HEK293 (cell line): ENCODE results near the gene FKBP14.
A peak's percentile ranks its signal among the peaks of the same experiment; 100 is the strongest.
"Not testable (repeated sequence)": the region's sequence is repeated elsewhere in the genome, so short reads cannot be mapped to it uniquely, and the experiment has no call there.

Source experiments
- CTCF ChIA-PET: fragments of 350-600 bp; formaldehyde crosslinking; extraction: SDS; loops from one replicate; lab custom pipeline; 2021; ENCODE audit warnings: antibody characterized with exemption; lab: Yijun Ruan, JAX
- POLR2A ChIA-PET: fragments of 300-600 bp; formaldehyde crosslinking; extraction: SDS; loops from one replicate; lab custom pipeline; 2020; ENCODE audit warnings: antibody characterized with exemption, inconsistent platforms; lab: Yijun Ruan, JAX
- H3K27ac ChIP-seq: fragments of 200-500 bp; sonication (Bioruptor generic); 2 replicates; pipeline ENCODE4 v1.5.1; 2014; ENCODE audit warnings: low read depth, low read length, control low read depth, inconsistent platforms; ENCODE audit errors: extremely low read depth
- H3K36me3 ChIP-seq, 2 experiments: fragments of 200-500 bp in 1 of 2; sonication (Bioruptor generic) in 1 of 2; 1 replicate in 1 of 2; 2 replicates in 1 of 2; pipeline ENCODE4 v1.5.1; 2014 to 2017; ENCODE audit warnings: inconsistent platforms in 2 of 2, low read length in 2 of 2; ENCODE audit not compliant: control insufficient read depth in 2 of 2, insufficient read depth in 1 of 2
- H3K4me1 ChIP-seq: fragments of 200-500 bp; sonication (Bioruptor generic); 2 replicates; pipeline ENCODE4 v1.5.1; 2014; ENCODE audit warnings: mild to moderate bottlenecking, low read length, inconsistent platforms; ENCODE audit not compliant: control insufficient read depth, insufficient read depth
- H3K4me3 ChIP-seq: 2 replicates; pipeline ENCODE4 v1.5.1; 2011; ENCODE audit warnings: low read depth, mild to moderate bottlenecking, control low read depth, low read length, moderate library complexity
- H3K9me3 ChIP-seq: fragments of 200-500 bp; sonication (Bioruptor generic); 2 replicates; pipeline ENCODE4 v1.5.1; 2014; ENCODE audit warnings: low read depth, low read length, inconsistent platforms; ENCODE audit not compliant: control insufficient read depth, insufficient read depth
- FEZF1 ChIP-seq: fragments of 450-650 bp; formaldehyde crosslinking; IDR thresholded peaks from 2 replicates; pipeline ENCODE4 v1.5.1; 2016; ENCODE audit warnings: missing biosample characterization, missing genetic modification characterization
- GLI2 ChIP-seq: fragments of 450-650 bp; formaldehyde crosslinking; IDR thresholded peaks from 2 replicates; pipeline ENCODE4; 2017; ENCODE audit warnings: missing biosample characterization, missing genetic modification characterization, low read depth, borderline replicate concordance
- KLF16 ChIP-seq: fragments of 450-650 bp; formaldehyde crosslinking; IDR thresholded peaks from 2 replicates; pipeline ENCODE4 v1.5.1; 2017; ENCODE audit warnings: missing biosample characterization, missing genetic modification characterization
- PRDM1 ChIP-seq: fragments of 450-650 bp; formaldehyde crosslinking; IDR thresholded peaks from 2 replicates; pipeline ENCODE4; 2016; ENCODE audit warnings: missing biosample characterization, missing genetic modification characterization
- TCF7L2 ChIP-seq: IDR thresholded peaks from 2 replicates; pipeline ENCODE4 v1.6.1; 2011; ENCODE audit warnings: low read depth, mild to moderate bottlenecking, inconsistent platforms, low read length, moderate library complexity, borderline replicate concordance
- ZBTB20 ChIP-seq: fragments of 450-650 bp; formaldehyde crosslinking; IDR thresholded peaks from 2 replicates; pipeline ENCODE4 v1.5.1; 2016; ENCODE audit warnings: missing biosample characterization, missing genetic modification characterization
- ZNF112 ChIP-seq: fragments of 450-650 bp; formaldehyde crosslinking; IDR thresholded peaks from 2 replicates; pipeline ENCODE4 v1.5.0; 2017; ENCODE audit warnings: missing biosample characterization, missing genetic modification characterization
- ZNF132 ChIP-seq: fragments of 450-650 bp; formaldehyde crosslinking; IDR thresholded peaks from 2 replicates; pipeline ENCODE4 v1.5.1; 2017; ENCODE audit warnings: missing biosample characterization, missing genetic modification characterization, borderline replicate concordance
- ZNF133 ChIP-seq: fragments of 450-650 bp; formaldehyde crosslinking; IDR thresholded peaks from 2 replicates; pipeline ENCODE4 v1.5.1; 2016; ENCODE audit warnings: missing biosample characterization, missing genetic modification characterization
- ZNF266 ChIP-seq: fragments of 450-650 bp; formaldehyde crosslinking; IDR thresholded peaks from 2 replicates; pipeline ENCODE4 v1.5.1; 2016; ENCODE audit warnings: missing biosample characterization, missing genetic modification characterization, low read depth
- ZNF302 ChIP-seq: fragments of 450-650 bp; formaldehyde crosslinking; IDR thresholded peaks from 2 replicates; pipeline ENCODE4 v1.5.1; 2016; ENCODE audit warnings: missing biosample characterization, missing genetic modification characterization, low read depth
- ZNF354C ChIP-seq: fragments of 450-650 bp; formaldehyde crosslinking; IDR thresholded peaks from 2 replicates; pipeline ENCODE4 v1.5.1; 2016; ENCODE audit warnings: missing biosample characterization, missing genetic modification characterization, low read depth, borderline replicate concordance
- ZNF366 ChIP-seq: fragments of 450-650 bp; formaldehyde crosslinking; conservative IDR thresholded peaks from 2 replicates; pipeline ENCODE4 v1.5.1; 2016; ENCODE audit warnings: missing biosample characterization, missing genetic modification characterization
- ZNF416 ChIP-seq: fragments of 450-650 bp; formaldehyde crosslinking; IDR thresholded peaks from 2 replicates; pipeline ENCODE4 v1.5.1; 2016; ENCODE audit warnings: missing biosample characterization, missing genetic modification characterization
- ZNF549 ChIP-seq: fragments of 450-650 bp; IDR thresholded peaks from 2 replicates; pipeline ENCODE4 v1.5.1; 2018; ENCODE audit warnings: missing biosample characterization, missing genetic modification characterization, mild to moderate bottlenecking, inconsistent platforms, moderate library complexity
- ZNF558 ChIP-seq: fragments of 450-650 bp; formaldehyde crosslinking; IDR thresholded peaks from 2 replicates; pipeline ENCODE4 v1.5.1; 2016; ENCODE audit warnings: missing biosample characterization, missing genetic modification characterization
- ZNF596 ChIP-seq: fragments of 450-650 bp; IDR thresholded peaks from 2 replicates; pipeline ENCODE4 v1.5.0; 2018; ENCODE audit warnings: missing biosample characterization, mild to moderate bottlenecking, missing genetic modification characterization, moderate library complexity
- ZNF610 ChIP-seq: fragments of 450-650 bp; formaldehyde crosslinking; IDR thresholded peaks from 2 replicates; pipeline ENCODE4 v1.5.1; 2016; ENCODE audit warnings: missing biosample characterization, missing genetic modification characterization, borderline replicate concordance
- ZNF654 ChIP-seq: fragments of 450-650 bp; formaldehyde crosslinking; IDR thresholded peaks from 2 replicates; pipeline ENCODE4 v1.5.1; 2016; ENCODE audit warnings: low read depth, missing biosample characterization, missing genetic modification characterization
- ZNF658 ChIP-seq: fragments of 450-650 bp; formaldehyde crosslinking; IDR thresholded peaks from 2 replicates; pipeline ENCODE4; 2016; ENCODE audit warnings: missing biosample characterization, missing genetic modification characterization
- ZNF670 ChIP-seq: fragments of 450-650 bp; formaldehyde crosslinking; IDR thresholded peaks from 2 replicates; pipeline ENCODE4 v1.5.1; 2016; ENCODE audit warnings: missing biosample characterization, missing genetic modification characterization, low read depth
- ZNF677 ChIP-seq: fragments of 450-650 bp; IDR thresholded peaks from 2 replicates; pipeline ENCODE4 v1.5.0; 2018; ENCODE audit warnings: missing biosample characterization, mild to moderate bottlenecking, missing genetic modification characterization, moderate library complexity
- ZSCAN16 ChIP-seq: fragments of 450-650 bp; formaldehyde crosslinking; IDR thresholded peaks from 2 replicates; pipeline ENCODE4 v1.5.1; 2016; ENCODE audit warnings: missing biosample characterization, missing genetic modification characterization
- ZSCAN23 ChIP-seq: fragments of 450-650 bp; formaldehyde crosslinking; IDR thresholded peaks from 2 replicates; pipeline ENCODE4 v1.5.1; 2016; ENCODE audit warnings: missing biosample characterization, missing genetic modification characterization
- TF ChIP-seq, protein P1 (sequence below): fragments of 450-650 bp; formaldehyde crosslinking; IDR thresholded peaks from 2 replicates; pipeline ENCODE4 v1.5.1; 2016; ENCODE audit warnings: missing biosample characterization, missing genetic modification characterization, low read depth

Gene FKBP14

DNA sequence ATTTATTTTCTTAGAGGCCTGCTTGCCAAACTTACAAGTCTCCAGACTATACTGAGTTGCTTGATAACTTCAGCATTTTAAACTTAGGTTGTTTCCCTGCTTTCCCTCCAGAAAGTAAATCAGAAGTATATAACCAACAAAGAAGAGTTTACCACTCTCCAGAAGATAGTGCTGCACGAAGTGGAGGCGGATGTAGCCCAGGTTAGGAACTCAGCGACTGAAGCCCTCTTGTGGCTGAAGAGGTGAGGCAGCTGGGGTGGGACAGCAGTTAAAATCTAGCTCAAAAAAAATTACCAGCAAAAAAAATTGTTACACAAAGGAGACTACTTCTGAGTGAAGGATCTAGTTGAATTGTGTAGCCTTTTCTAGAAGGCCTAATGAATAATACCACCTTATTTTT lies 35.3 kb upstream of the FKBP14 start:
- H3K27ac ChIP-seq, H3K9me3 ChIP-seq, H3K4me3 ChIP-seq, H3K4me1 ChIP-seq: not testable (repeated sequence)
- peaks cover 21 to 25% of the 10 kb centered on the region in 2 experiments for H3K36me3 ChIP-seq
- ChIA-PET CTCF (interaction anchor here (0.6 to 4.9 kb wide), 51 partner anchors 8 to 1706 kb away, joined by 3 to 34 read pairs (median 4); partner anchors contain the start of gene PLEKHA8), POLR2A (interaction anchor here (0.9 kb wide), 1 partner anchor 34 kb away, joined by 3 read pairs; the partner anchor contains the start of gene PLEKHA8)
- TF ChIP-seq PRDM1 (tag by site-specific recombination), result peak; percentile 44; the same call in 1 of the 2 replicates
- peak; percentile 39 for TF ChIP-seq ZNF654 (tag by site-specific recombination)

DNA sequence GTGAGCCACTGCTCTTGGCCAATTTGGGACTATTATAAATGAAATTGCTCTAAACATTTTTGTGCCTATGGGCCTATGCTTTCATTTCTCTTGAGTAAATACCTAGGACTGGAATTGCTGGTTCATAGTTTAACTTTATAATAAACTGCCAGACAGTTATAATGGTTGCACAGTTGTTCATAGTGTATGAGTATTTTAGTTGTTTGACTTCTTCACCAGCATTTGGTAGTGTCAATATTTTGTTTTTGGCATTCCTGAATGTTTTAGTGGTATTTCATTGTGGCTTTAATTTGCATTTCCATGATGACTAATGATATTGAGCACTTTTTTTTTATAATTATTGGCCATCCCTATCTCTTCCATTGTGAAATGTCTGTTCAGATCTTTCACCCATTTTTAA lies 31.2 kb upstream of the FKBP14 start:
- H3K27ac ChIP-seq, result no peak overlapping the region
- H3K4me3 ChIP-seq, result no peak overlapping the region
- TF ChIP-seq ZNF596 (tag by site-specific recombination), result no peak
- TF ChIP-seq ZSCAN16 (tag by site-specific recombination), result no peak
- no peak for TF ChIP-seq ZNF133 (tag by site-specific recombination)
- TF ChIP-seq, protein P1, sequence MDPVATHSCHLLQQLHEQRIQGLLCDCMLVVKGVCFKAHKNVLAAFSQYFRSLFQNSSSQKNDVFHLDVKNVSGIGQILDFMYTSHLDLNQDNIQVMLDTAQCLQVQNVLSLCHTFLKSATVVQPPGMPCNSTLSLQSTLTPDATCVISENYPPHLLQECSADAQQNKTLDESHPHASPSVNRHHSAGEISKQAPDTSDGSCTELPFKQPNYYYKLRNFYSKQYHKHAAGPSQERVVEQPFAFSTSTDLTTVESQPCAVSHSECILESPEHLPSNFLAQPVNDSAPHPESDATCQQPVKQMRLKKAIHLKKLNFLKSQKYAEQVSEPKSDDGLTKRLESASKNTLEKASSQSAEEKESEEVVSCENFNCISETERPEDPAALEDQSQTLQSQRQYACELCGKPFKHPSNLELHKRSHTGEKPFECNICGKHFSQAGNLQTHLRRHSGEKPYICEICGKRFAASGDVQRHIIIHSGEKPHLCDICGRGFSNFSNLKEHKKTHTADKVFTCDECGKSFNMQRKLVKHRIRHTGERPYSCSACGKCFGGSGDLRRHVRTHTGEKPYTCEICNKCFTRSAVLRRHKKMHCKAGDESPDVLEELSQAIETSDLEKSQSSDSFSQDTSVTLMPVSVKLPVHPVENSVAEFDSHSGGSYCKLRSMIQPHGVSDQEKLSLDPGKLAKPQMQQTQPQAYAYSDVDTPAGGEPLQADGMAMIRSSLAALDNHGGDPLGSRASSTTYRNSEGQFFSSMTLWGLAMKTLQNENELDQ (tag by site-specific recombination), result no peak
- no peak for TF ChIP-seq GLI2 (tag by site-specific recombination)
- no peak for TF ChIP-seq KLF16 (tag by site-specific recombination)
- TF ChIP-seq ZNF610 (tag by site-specific recombination), result no peak
- no peak for TF ChIP-seq ZNF266 (tag by site-specific recombination)
- no peak for TF ChIP-seq ZNF670 (tag by site-specific recombination)
- no peak for TF ChIP-seq ZBTB20 (tag by site-specific recombination)
- TF ChIP-seq ZNF549 (tag by site-specific recombination), result no peak
- no peak for TF ChIP-seq ZNF366 (tag by site-specific recombination)
- no peak for TF ChIP-seq ZNF558 (tag by site-specific recombination)
- H3K36me3 ChIP-seq, result peaks cover 32 to 33% of the 10 kb centered on the region in 2 experiments
- no peaks in the 10 kb centered on the region for H3K9me3 ChIP-seq
- ChIA-PET POLR2A (no interaction called here), CTCF (no interaction called here)
- H3K4me1 ChIP-seq, result no peaks in the 10 kb centered on the region

DNA sequence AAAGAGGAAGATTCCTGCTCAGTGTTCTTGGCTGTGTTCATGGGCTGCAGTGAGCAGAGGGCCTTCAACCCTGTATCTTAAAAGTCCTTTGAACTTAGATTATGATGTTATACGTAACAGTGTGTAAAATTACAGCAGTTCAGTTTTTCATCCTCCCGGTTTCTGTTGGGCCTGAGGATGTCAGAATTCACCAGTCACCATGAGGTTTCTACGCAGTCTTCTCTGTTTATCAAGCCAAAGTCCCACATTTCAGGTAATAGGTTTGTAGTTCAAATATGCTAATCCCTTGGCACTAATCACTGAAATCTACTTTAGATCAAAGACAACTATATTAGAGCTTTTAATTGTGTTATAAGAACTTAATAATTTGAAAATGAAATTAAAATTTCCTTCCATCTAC lies 26.6 kb upstream of the FKBP14 start:
- H3K27ac ChIP-seq, result no peak overlapping the region
- CTCF ChIA-PET, result interaction anchor here (0.6 to 1.0 kb wide), 4 partner anchors 9 to 586 kb away, joined by 3 to 4 read pairs (median 3); no protein-coding TSS in a partner anchor
- no peak for TF ChIP-seq TCF7L2
- TF ChIP-seq ZNF658, result no peak
- TF ChIP-seq ZBTB20 (tag by site-specific recombination), result no peak
- no peak for TF ChIP-seq ZNF354C (tag by site-specific recombination)
- no peak for TF ChIP-seq ZNF112 (tag by site-specific recombination)
- no peak for TF ChIP-seq ZNF302 (tag by site-specific recombination)
- no peak for TF ChIP-seq ZNF132
- TF ChIP-seq FEZF1 (tag by site-specific recombination), result no peak
- no peak for TF ChIP-seq ZSCAN23 (tag by site-specific recombination)
- TF ChIP-seq ZNF677 (tag by site-specific recombination), result no peak
- TF ChIP-seq ZNF416 (tag by site-specific recombination), result no peak
- TF ChIP-seq, all 188 proteins: peak for 0
- Histone ChIP-seq H3K4me3 (no peak overlapping the region), H3K36me3 (peaks cover 28 to 50% of the 10 kb centered on the region in 2 experiments), H3K4me1 (no peaks in the 10 kb centered on the region), H3K9me3 (no peaks in the 10 kb centered on the region)
- POLR2A ChIA-PET, result no interaction called here
